HUDEP-2 (cell line): ENCODE measurements around the gene PDE4A.
"Not testable (repeated sequence)": the region's sequence is repeated elsewhere in the genome, so short reads cannot be mapped to it uniquely, and the experiment has no call there.

Experiments used
- DNase-seq, 76 experiments: peaks; one replicate each; lab custom pipeline; 2025; ENCODE audit not compliant: unreplicated experiment in 76 of 76; lab: John Stamatoyannopoulos, UW

The PDE4A gene

GRCh38 chr19:10422846-10423245, 2.5 kb downstream of the PDE4A start:
- no peak for DNase-seq

- peak in 64 of 76 experiments; percentile 26 to 88 (median 74) for DNase-seq
These were observed 3.8 kb downstream of the PDE4A start for GRCh38 chr19:10424011-10424637.

- DNase-seq, result no peak
These were observed 6.8 kb downstream of the PDE4A start for GRCh38 chr19:10427169-10427568.

- no peak for DNase-seq
These were observed 8.7 kb downstream of the PDE4A start for GRCh38 chr19:10428996-10429381.

- DNase-seq, result peak in 44 of 76 experiments; percentile 14 to 73 (median 52)
These were observed 10.3 kb downstream of the PDE4A start for GRCh38 chr19:10430505-10431253.

GRCh38 chr19:10431254-10431942, 11.1 kb downstream of the PDE4A start:
- peak in 54 of 76 experiments; percentile 13 to 75 (median 48) for DNase-seq

GRCh38 chr19:10431943-10432735, 11.8 kb downstream of the PDE4A start:
- DNase-seq, result peak in 52 of 76 experiments; percentile 16 to 79 (median 63)

- DNase-seq, result no peak
These were observed 12.4 kb downstream of the PDE4A start for GRCh38 chr19:10432736-10433130.

GRCh38 chr19:10433131-10433536, 12.8 kb downstream of the PDE4A start:
- DNase-seq, result no peak

- no peak for DNase-seq
These were observed 19.2 kb downstream of the PDE4A start for GRCh38 chr19:10439588-10439987.

GRCh38 chr19:10442698-10443097, 22.4 kb downstream of the PDE4A start:
- DNase-seq, result no peak

GRCh38 chr19:10449037-10449436, 28.7 kb downstream of the PDE4A start:
- no peak for DNase-seq

- no peak for DNase-seq
These were observed 30.0 kb downstream of the PDE4A start for GRCh38 chr19:10450191-10450852.

- peak in 75 of 76 experiments; percentile 72 to 99 (median 96) for DNase-seq
These were observed 30.7 kb downstream of the PDE4A start for GRCh38 chr19:10450853-10451609.

- DNase-seq, result peak in 2 of 76 experiments; percentile 13 to 25
These were observed 32.6 kb downstream of the PDE4A start for GRCh38 chr19:10452726-10453618.

GRCh38 chr19:10453852-10454251, 33.5 kb downstream of the PDE4A start:
- no peak for DNase-seq

- peak in 2 of 76 experiments; percentile 28 to 35 for DNase-seq
These were observed 33.9 kb downstream of the PDE4A start for GRCh38 chr19:10454267-10454666.

GRCh38 chr19:10458733-10459132, 38.4 kb downstream of the PDE4A start:
- not testable (repeated sequence) for DNase-seq

- DNase-seq, result no peak
These were observed 40.3 kb downstream of the PDE4A start for GRCh38 chr19:10460714-10461046.
